ENCODE data around the gene ACMSD.

GRCh38 chr2:134846213-134846612 lies 7.8 kb downstream of the ACMSD start:
- TF ChIP-seq CTCF (conservative IDR thresholded peaks at IDR 0.05 in 1 of 2, IDR thresholded peaks at IDR 0.05 in 1 of 2; ENCODE audit: low read depth in 1 of 2, low read length in 2 of 2) (no peak), EZH2 (IDR thresholded peaks at IDR 0.05; ENCODE audit: low read length, missing control alignments) (no peak)

All from fibroblast of lung (primary cell).